Measurements from ENCODE around the gene PRRT4. TPM values are rescaled to one million over a fixed set of nuclear protein-coding genes. Genes with fewer than 3 reads are reported as not detected.

The PRRT4 gene
- total and polyA plus RNA-seq, 9 of the 15 experiments (the other 6 are each of a cell fraction or from before 2014, with no cell fraction given), result not detected

DNA sequence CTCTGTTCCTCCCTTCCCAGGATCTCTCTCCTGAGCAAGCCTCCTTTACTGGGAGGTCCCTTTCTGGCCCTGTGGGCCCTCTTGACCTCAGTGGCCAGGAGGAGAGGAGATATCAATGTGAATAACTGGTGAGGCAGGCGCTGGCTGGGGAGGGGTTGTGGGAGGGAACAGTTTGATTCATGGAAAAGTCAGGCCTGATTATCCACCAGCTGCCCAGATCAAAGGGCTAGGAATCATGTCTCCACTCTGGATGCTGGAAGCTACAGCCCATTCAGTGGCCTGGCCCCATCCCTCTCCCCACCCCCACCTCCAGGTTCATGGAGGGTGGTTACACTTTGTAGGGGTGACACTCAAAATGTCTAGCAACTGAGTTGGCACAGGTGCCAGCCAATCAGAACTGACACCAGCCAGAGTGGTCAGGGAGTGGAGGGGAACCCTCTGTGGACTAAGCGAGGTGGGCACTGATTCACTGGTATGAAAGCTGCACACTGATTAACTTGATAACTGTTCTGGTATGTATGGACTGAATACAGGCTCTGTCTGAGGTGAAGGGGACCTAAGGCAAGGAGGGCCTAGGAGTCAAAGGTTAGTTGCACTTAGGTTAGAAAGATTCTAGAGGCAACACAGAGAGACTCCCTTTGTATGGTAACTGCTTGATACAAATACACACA is 4.8 kb downstream of the PRRT4 start:
- Histone ChIP-seq H3K27me3 (ENCODE audit: control insufficient read depth in 2 of 2, insufficient read depth in 2 of 2, low read length in 2 of 2) (peaks cover 32 to 50% of the 10 kb centered on the region in 2 experiments; a peak in 4 of 5 replicates), H3K4me2 (ENCODE audit: insufficient read depth, low read length) (no peak overlapping the region), H3K36me3 (ENCODE audit: control insufficient read depth, insufficient read depth, low read length) (no peaks in the 10 kb centered on the region), H3K4me1 (replicated peaks in 1 of 2; ENCODE audit: control insufficient read depth in 2 of 2, insufficient read depth in 2 of 2, low read length in 2 of 2) (peaks cover 12 to 27% of the 10 kb centered on the region in 2 experiments), H3K79me2 (ENCODE audit: control insufficient read depth, insufficient read depth, low read length) (no peaks in the 10 kb centered on the region), H3K27ac (ENCODE audit: extremely low read depth, low read depth, low read length) (no peak overlapping the region), H3K4me3 (no peak overlapping the region), H4K20me1 (replicated peaks; ENCODE audit: control insufficient read depth, insufficient read depth, low read length) (no peaks in the 10 kb centered on the region), H3K9me1 (ENCODE audit: control insufficient read depth, insufficient read depth, low read length) (peaks cover 3% of the 10 kb centered on the region), H3K9ac (ENCODE audit: insufficient read depth in 1 of 2, low read depth in 2 of 2, low read length in 2 of 2) (no peak overlapping the region), H3K9me3 (replicated peaks; ENCODE audit: control insufficient read depth, insufficient read depth, low read depth, low read length) (no peaks in the 10 kb centered on the region), H2AFZ (ENCODE audit: low read depth, low read length) (no peak overlapping the region)
- 4% methylated on average over 2 of the region's 2 CpGs for WGBS (ENCODE audit: insufficient coverage, low coverage, missing lambda C conversion rate)
- DNase-seq (ENCODE audit: extremely low read depth in 1 of 4, low spot score in 3 of 4) (peak in 1 of 4 experiments; percentile 29), FAIRE-seq (no peak), ATAC-seq (no peak)
- POLR2A ChIA-PET, result interaction anchor here (0.6 to 2.3 kb wide), 3 partner anchors 8 to 22 kb away, joined by 5 to 6 read pairs (median 5); no protein-coding TSS in a partner anchor
- in situ Hi-C loops (cut with MboI) (no loop called here), intact Hi-C loops (cut with micrococcal nuclease) (no loop called here)
- CTCF ChIA-PET (ENCODE audit: low intra/inter-chr PET ratio), result no interaction called here
- TF ChIP-seq SPI1 (IDR thresholded peaks at IDR 0.05; ENCODE audit: borderline replicate concordance, low read depth, low read length) (0 out of 2 replicates have a peak, but pooled peaks have one; percentile 0), ZNF23 (CRISPR knock-in tag; IDR thresholded peaks at IDR 0.05) (no peak)
- BruUV-seq (replicated peaks), result no TSS peak

DNA sequence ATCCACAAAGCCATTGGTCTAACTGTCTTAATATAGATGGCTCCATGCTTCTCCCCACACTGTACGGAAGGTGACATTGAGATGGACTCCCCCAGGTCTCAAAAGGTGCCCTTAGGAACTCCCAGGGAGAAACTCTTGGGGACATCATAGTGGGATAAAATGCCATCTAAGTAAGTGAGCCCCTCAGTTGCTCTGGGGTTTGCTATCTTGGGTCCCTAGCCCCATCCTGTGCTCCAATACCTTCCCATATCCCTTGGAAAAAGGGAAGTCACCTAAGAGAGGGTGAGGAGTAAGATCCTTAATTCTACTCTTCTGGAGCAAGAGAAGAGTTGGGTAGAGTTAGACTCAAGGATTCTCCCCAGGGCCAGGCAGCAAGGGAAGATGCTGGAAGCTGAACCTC is 7.9 kb downstream of the PRRT4 start:
- no peak overlapping the region for H3K9ac ChIP-seq (ENCODE audit: insufficient read depth in 1 of 2, low read depth in 2 of 2, low read length in 2 of 2)
- POLR2A ChIA-PET, result interaction anchor here (0.6 to 1.1 kb wide), 4 partner anchors 10 to 20 kb away, joined by 3 to 4 read pairs (median 4); partner anchors contain the start of gene RBM28
- intact Hi-C loops (cut with micrococcal nuclease), result no loop called here
- FAIRE-seq, result no peak
- in situ Hi-C loops (cut with MboI), result no loop called here
- H2AFZ ChIP-seq (ENCODE audit: low read depth, low read length), result peak overlapping the region; percentile 26; the same call in 1 of the 2 replicates
- no peak for DNase-seq (ENCODE audit: extremely low read depth in 1 of 4, low spot score in 3 of 4)
- no peak; the same call in 2 of the 3 replicates for ATAC-seq
- peaks cover 3% of the 10 kb centered on the region for H3K9me1 ChIP-seq (ENCODE audit: control insufficient read depth, insufficient read depth, low read length)
- TF ChIP-seq NRF1 (conservative IDR thresholded peaks at IDR 0.05 in 1 of 2, IDR thresholded peaks at IDR 0.05 in 1 of 2) (0 out of 4 replicates have a peak, but pooled peaks of 1 of the 2 experiments have one; percentile 4), SPI1 (IDR thresholded peaks at IDR 0.05; ENCODE audit: borderline replicate concordance, low read depth, low read length) (0 out of 2 replicates have a peak, but pooled peaks have one; percentile 28), EP400 (IDR thresholded peaks at IDR 0.05) (no peak)
- CTCF ChIA-PET (ENCODE audit: low intra/inter-chr PET ratio), result no interaction called here
- no peak overlapping the region for H3K4me3 ChIP-seq
- 30% methylated on average over 1 of the region's 1 CpG for WGBS (ENCODE audit: insufficient coverage, low coverage, missing lambda C conversion rate)
- peaks cover 9 to 34% of the 10 kb centered on the region in 2 experiments; a peak in 4 of 5 replicates for H3K27me3 ChIP-seq (ENCODE audit: control insufficient read depth in 2 of 2, insufficient read depth in 2 of 2, low read length in 2 of 2)
- peaks cover 12 to 20% of the 10 kb centered on the region in 2 experiments for H3K4me1 ChIP-seq (replicated peaks in 1 of 2; ENCODE audit: control insufficient read depth in 2 of 2, insufficient read depth in 2 of 2, low read length in 2 of 2)
- peak overlapping the region; percentile 49; the same call in 1 of the 2 replicates for H3K4me2 ChIP-seq (ENCODE audit: insufficient read depth, low read length)
- no peaks in the 10 kb centered on the region for H3K9me3 ChIP-seq (replicated peaks; ENCODE audit: control insufficient read depth, insufficient read depth, low read depth, low read length)
- no peaks in the 10 kb centered on the region for H4K20me1 ChIP-seq (replicated peaks; ENCODE audit: control insufficient read depth, insufficient read depth, low read length)
- H3K36me3 ChIP-seq (ENCODE audit: control insufficient read depth, insufficient read depth, low read length), result no peaks in the 10 kb centered on the region
- no peaks in the 10 kb centered on the region for H3K79me2 ChIP-seq (ENCODE audit: control insufficient read depth, insufficient read depth, low read length)
- no peak overlapping the region for H3K27ac ChIP-seq (ENCODE audit: extremely low read depth, low read depth, low read length)
- no TSS peak for BruUV-seq (replicated peaks)

Data from K562 (cell line).